HL-60/S4 (cell line): Measurements from ENCODE around the gene GGA3.

Source experiments
- in situ Hi-C: fragments of 300-500 bp; cut with MboI; formaldehyde crosslinking; loops from 2 replicates; pipeline ENCODE4 v1.14.3; 2022; ENCODE audit warnings: low sequenced_read_pairs

GGA3 gene

DNA sequence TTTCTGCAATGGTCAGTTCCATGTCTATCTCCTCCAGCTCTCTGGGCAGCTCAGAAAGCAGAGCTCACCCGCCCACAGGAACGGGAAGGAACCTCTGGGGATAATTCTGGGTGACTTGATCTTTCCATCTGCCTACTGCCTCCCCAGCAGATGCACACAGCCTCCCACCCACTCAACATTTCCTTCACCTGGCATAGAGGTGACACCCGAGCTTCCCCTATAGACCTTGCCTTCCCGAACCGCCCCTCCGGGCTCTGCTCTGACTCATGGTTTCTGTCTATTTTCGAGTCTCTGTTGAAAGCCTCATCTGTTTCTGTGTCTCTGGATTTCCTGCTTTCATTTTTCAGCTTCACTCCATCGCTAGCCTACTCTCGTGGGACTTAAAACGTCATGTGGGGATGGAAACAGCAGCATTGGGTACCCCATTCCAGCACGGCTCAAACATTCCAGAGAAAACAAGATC lies 11.4 kb downstream of the GGA3 start:
- in situ Hi-C loops = no loop called here

DNA sequence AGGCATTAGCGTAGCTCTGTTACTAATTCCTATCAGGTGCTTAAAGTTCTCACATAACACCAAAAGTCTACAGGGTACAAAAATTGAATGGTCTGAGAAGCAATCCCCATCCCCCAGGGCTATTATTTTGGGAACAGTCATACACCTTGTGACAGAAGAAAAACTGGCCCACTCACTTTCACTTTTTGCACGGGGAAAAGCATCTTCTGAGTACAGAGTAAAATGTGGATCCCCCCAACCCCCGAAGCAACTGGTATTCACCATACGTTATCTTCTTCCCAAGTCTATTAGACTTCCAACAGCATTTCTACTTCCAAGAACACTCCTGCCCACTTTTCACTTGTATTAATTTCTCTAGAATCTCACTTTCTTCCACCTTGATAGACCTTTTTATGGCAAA lies 11.8 kb downstream of the GGA3 start:
- in situ Hi-C loops = no loop called here

DNA sequence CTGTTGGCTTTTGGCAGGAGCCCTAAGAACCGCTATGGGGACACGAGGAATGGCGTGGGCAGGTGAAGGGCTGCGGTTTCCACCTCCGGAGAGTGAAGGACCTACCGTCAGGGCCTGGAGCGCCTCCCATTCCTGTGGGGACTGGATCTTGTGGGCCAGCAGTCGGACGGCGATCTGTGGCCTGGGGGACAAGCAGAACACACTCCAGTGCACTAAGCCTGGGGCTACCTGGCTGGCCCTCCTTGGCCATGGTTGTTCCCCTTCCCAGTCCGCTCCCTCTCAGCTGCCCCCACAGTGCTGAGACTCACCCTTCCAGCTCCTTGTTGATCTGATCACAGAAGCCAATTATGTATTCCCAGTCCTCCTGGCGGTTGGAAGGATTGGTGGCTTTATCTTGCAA lies 15.0 kb downstream of the GGA3 start:
- in situ Hi-C loops = no loop called here

DNA sequence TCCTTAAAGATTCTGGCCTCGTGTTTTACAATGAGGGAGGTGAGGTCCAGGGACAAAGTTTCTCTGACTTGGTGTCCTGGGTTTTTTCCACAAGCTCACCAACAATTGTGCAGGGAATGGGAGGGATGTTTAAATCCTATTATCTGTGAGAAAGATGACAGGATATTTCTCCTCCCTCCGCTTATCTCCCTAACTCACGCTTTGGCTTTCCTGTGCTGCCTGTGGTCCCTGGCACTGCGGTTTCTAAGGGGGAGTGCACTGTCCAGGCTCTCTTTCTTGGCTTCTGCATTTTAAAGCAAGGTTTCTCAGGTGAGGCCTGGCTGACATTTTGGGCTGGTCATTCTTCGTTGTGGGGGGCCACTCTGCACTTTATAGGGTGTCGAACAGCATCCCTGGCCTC lies 16.4 kb downstream of the GGA3 start:
- in situ Hi-C loops = no loop called here

DNA sequence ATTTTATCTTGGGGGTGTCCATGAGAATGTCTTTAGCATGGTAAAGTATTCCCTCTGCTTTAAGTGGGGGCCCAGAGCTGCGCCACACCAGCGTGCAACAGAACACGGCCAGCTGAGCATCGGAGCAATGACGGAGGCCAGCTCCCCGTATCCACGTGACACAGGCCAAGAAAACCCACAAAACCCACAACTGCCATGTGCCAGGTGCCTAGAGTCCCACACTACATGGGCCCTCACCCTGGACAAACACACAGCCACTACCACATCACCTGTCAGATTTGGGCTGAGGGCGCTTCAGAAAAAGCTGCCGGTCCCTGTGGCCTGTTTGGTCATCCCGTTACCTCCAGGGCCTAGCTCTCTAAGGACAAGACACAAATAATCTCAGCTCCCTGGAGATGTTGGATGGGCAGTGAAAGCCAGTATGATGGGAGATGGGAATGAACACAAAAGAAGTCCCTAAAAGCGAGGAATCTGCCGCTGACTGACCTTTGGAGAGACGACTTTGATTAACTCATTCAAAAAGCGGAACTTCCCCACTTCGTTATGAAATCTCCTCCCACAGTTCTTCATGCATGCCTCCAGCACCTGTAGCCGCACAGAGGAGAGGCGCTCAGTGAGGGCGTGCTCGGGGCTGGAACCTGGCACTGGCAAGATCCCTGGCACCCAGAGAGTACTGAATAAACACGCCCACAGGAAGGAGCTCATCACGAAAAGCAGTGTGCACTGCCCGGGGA lies 17.1 kb downstream of the GGA3 start:
- in situ Hi-C loops = no loop called here

DNA sequence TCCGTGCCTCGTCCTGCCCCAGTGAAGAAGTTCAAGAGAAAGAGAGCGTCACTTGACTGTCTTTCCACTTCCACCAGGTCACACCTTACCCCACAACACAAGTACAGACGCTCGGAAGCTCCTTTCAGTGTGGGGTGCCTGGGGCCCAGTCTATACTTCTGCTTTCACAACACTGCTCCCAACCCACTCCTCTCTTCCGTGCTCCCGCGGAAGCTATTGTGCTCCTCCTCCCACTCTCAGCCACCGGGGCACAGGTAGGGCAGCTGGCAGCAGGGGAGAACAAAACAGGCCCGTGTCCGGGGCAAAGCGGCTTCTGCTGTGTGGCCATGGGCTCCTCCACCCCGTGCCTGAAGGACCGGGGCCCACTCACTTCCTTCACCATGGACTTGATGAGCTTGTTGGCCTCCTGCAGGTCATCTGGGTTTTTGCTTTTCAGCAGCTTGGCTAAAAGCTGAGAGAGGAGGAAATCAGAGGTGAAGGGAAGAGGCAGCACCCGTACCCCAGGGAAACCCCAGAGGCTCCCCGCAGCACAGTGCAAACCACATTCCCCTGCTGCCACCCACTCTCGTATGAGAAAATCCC lies 18.9 kb downstream of the GGA3 start:
- in situ Hi-C loops = no loop called here

DNA sequence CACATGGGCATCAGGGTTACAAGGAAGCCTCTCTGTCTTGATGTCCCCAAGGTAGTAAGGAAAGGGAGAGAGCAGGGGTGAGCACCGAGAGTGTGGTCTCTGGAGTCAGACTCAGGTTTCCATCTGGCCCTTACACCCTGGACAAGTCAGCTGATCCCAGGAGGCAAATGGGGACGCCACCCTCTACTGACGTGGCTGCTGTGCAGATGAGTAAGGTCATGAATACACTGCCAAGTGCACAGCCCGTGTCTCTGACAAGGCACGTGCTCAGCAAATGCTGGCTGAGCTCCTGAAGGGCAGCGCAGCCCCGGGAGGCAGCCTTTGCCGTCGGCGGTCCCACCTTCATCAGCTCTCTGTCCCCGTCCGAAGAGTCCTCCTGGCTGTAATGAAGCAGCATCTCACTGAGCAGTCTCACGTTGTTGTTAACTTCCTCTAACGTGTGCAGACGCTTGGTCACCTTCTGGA lies 19.4 kb downstream of the GGA3 start:
- in situ Hi-C loops = no loop called here

DNA sequence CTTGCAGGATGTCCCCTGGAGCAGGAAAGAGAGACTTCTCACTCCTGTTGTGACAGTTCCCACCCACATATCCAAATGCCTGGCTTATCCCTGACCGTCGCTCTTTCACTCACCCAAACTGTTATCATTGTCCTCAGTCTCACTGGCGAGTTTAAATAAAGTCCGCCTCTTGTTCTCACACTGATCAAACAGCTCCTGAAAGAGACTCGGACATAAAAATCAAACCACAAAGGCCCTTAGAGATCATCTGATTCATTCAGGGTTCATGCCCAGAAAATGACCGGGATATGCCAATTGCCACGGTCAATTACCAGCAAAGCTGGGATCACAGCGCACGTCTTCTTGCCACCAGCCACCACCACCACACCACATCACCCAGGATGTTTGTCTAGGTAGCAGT lies 19.9 kb downstream of the GGA3 start:
- in situ Hi-C loops = no loop called here

DNA sequence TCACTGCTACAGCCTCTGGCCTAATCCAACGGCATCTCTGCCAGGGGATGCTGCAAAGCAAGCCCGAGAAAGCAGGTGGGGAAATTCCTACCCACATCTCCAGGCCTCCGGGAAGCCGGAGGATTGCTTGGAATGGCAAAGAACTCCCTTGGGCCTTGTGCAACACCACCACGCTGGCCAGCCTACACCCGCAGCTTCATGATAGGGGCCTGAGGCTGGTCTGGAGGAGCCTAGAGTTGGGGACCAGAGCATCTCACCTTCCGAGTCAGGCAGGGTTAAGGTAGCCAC lies 20.3 kb downstream of the GGA3 start:
- in situ Hi-C loops = no loop called here

DNA sequence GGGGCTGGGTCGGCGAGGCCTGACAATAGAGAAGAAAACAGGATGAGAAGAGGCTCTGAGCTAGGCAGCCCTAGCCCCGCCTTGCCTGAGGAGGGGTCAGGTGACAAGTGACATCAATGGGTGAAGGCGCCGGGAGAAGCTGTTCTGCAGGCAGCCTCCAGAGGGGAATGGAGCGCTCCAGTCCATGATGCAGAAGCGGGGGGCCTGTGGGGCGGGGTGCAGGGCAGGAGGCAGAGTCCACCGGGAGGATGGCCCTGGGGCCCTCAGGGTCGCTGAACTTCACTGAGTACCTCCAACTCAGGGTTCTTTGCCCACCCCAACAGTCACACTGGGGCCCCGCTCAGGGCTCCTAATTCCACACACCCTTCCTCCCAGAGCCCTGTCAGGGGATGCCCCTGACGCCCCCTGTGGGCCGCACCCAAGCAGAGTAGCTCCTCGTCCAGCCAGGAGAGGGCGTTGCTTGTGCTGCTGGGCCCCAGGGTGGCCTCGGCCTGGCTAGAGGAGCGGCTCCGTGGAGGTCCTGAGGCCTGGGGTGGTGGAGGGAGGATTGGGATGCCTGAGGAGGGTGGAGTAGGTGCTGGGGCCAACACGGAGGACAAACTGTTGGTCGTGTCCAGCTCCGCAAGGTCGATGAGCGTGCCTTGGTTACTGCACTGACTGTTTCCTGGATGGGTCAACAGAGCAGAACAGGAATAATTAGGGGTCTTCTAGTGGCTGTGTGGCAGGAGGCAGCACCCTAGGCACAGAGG lies 20.8 kb downstream of the GGA3 start:
- in situ Hi-C loops = no loop called here

DNA sequence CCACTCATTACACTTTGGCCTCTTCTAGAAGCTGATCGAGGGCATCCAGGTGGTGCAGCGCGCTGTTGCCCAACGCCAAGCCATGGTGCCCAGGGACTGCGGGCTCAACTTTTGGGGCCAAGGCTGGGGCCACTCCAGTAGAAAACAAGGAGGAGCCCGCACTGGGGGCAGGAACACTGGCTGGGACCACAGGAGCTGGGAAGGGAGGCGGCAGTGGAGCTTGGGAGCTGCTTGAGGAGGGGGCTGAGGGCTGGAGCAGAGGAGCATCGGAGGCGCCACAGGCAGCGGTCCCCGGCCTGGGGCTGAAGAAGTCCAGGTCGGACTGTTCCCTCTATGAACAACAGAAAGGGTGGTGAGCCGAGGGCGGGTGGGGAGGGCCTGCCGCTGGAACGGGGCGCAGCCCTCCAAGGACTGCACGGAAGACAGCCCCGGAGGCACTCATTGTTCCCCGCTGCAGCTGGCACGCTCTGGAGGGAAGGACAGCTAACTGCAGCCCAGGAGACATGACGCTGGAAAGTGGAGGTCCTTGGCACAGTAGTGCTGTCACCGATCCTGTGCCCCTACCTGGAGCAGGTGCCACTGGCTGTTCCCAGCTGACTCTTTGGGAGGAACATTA lies 21.5 kb downstream of the GGA3 start:
- in situ Hi-C loops = no loop called here

DNA sequence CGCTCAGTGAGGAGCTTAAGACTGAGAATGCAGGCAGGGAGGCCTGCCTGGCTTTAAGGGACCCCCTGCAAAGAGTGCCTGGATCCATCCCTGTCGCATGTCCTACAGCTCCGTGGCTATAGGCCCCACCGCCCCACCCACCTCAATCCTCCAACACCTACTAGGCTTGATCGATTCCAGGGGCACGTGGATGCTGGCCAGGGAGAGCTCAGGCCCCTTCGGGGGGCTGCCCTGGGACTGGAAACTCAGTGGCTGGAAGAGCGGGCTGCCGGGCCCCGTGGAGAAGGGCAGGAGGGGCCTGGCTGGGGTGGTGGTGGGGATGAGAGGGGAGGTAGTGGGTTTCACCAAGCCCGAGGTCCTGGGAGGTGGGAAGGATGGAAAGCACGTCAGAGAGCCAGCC lies 22.2 kb downstream of the GGA3 start:
- in situ Hi-C loops = no loop called here

DNA sequence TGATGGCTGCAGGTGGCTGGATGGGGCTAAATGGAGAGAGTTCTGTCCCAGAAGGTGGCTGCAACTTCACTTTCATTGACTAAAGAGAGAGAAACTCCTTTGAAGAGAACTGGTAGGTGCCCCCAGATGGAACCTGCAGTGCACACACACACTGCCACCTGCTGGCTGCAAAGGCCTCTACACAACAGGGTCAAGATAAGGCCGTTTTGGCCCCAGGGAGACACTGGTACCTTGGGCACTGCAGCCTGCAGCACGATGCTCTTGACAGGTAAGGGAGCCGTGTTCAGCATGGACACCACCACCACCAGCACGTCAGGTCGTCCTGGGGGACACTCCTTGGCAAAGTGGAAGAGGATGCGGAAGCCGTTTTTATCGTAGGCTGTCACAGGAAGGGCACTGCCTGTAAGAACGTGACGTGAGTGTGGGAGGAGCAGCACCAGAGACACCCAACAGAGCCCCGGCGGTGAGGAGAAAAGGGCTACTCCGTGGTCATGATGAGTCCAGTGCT lies 22.7 kb downstream of the GGA3 start:
- in situ Hi-C loops = no loop called here

DNA sequence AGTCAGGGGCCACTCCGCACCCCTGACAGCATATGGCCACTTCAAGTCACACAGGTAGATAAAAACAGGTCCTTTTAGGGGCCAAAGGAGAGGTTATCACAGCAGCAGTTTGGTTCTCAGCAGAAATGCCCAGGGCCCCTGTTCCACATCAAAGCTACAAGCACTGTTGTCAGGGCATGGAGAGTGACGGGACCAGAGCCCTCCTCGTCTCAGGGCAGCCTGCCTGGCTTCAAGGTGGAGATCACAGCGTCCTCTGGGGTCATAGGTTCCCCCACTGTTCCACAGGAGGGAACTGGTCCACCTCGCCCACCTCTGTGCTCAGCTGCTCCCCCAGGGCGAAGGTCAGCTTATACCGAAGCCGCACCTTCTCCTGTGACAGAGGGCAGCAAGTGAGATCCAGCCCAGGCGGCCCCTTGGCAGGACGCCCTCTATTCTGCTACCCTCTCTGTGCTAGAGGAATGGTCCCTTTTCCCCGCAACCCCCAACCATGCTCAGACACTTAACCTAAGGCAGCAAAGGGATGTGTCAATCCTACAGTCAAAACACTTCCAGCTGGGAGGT lies 23.3 kb downstream of the GGA3 start:
- in situ Hi-C loops = no loop called here

DNA sequence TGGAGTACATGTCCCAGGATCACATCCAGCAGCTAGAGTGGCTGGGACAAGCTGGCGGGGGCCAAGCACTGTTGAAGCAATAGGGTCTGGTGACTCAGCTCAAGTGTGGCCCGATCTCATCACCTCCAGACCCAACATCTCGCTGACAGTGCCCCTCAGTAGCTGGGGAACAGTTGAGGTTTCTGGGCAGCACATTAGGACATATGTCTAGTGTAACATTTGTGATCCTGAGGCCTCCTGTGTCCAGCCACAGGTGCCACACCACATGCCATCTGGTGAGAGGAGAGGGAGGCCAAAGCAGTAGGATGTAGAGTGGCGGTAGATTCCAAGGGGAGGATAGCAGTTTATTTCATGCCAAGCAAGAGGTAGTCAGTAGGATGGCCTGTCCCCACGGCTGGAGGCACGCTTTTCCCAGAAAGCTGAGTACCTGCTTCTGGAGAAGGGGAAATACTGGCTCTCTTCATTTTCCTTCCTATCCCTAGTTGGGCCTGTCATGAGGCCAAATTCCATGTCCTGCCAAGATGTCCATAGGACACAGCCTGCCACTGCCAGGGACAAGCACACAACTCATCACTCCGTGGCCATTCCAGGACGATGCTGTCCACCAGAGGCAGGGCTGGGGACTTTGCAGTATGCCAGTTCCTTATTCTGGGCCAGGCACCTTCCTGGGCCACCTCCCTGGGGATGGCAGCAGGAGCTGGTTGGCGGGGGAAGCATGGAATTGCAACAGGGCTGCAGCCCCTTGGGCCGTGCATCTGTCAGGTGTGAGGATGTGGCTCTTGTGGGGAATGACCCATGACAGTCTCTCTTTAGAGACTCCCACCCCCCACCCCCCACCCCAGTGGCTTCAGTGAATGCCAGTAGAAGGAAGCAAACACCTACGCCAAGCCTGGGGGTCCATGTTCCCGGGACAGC lies 24.0 kb downstream of the GGA3 start:
- in situ Hi-C loops = no loop called here

DNA sequence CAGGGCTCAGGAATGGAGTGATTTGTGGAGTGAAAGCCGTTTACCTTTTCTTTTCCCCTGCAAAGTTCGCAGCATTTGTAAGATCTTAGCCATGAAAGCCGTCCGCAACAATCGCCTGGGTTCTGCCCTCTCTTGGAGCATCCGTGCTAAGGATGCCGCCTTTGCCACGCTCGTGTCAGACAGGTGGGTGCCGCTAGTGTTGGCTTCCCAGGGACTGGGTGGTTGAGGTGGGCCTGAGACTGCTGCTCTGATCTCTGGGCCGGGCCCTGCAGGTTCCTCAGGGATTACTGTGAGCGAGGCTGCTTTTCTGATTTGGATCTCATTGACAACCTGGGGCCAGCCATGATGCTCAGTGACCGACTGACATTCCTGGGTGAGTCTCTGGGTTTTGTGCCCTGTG lies 28.6 kb downstream of the GGA3 start:
- in situ Hi-C loops = no loop called here

DNA sequence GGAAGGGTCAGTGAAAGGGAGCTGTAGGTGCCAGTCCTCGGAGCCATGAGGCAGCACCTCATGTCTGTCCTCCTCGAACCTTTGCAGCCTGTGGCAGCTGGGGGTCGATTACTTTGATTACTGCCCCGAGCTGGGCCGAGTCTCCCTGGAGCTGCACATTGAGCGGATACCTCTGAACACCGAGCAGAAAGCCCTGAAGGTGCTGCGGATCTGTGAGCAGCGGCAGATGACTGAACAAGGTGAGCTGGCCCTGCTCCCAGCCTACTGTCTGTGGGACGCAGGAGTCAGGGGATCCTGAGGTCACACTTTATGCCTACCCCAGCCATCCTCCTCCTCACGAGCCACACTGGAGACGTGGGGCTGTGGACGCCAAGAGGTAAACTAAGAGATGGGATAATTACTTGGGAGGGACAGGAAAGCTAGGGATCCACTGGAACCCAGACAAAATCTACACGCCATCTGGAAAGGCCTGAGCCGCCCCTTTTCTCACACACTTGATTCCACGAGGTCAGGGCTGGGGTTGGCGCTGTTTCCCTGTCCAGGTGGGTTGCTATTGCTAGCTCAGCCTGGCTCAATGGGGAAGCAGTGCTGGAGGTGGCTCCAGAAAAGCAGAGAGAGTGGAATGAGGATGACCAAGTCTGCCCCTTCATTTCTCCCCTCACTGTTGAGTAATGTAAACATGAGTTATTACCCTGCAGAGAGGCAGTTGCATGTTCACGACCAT lies 29.5 kb downstream of the GGA3 start:
- in situ Hi-C loops = no loop called here

DNA sequence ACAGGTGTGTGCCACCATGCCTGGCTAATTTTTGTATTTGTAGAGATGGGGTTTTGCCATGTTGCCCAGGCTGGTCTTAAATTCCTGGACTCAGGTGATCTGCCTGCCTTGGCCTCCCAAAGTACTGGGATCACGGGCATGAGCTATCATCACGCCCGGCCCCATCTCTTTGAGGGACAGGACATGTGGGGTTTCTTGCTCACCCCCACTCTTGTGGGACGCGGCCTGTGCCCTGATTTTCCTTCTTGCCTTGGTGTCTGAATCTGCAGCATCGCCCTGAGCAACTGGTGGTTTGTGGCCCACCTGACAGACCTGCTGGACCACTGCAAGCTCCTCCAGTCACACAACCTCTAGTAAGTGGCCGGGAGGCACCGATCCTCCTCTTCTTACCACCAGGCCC lies 30.3 kb downstream of the GGA3 start:
- in situ Hi-C loops = no loop called here

DNA sequence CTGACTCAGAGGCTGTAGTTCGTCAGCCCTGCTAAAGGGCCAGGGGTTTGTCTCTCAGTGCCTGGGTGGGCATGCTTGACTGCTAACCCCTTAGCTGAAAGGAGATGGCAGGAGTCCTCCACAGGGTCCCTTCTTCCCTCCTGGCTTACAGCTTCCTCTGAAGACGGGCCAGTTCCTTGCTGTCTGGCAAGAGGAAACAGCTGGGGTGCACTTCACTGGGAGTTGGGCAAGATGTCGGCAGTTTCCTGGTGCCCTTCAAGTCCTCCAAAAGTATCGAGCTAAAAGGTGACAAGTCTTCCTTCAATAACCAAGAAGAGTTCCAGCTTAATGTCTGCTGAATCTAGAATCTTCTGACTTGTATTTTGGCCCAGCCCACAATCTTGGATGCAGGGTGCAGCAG lies 32.6 kb downstream of the GGA3 start:
- in situ Hi-C loops = no loop called here

DNA sequence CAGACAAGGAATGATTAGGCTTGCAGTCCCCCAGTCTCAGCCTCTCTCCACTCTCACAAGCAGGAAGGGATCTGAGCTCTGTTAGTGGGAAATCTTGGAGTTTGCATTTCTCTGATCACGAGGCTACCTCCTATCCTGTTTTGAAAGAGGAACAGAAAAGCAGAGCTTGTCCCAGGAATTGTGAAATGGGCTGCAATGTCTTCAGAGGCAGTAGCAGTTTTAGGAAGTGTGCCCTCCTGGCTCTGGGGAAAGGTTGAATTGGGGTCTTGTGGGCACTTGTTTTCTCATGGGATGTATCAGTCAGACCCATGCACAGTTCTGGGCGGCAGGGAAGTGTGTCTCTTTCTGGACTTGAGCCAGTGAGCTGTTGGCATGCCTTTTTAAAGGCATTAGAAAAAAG lies 33.1 kb downstream of the GGA3 start:
- in situ Hi-C loops = no loop called here
